Caco-2 (cell line): ENCODE measurements around the gene EIF1AD. TPM values are rescaled to one million over a fixed set of nuclear protein-coding genes. Genes with fewer than 3 reads are reported as not detected.

Experiments used
- Bru-seq: library from RNA; stranded (reverse); fragments of 400-500 nt; gene quantifications from one replicate; lab custom pipeline; 2021; lab: Mats Ljungman, UMichigan
- BruChase-seq, 2 experiments: library from RNA; stranded (reverse); fragments of 400-500 nt; gene quantifications; one replicate each; lab custom pipeline; 2021; lab: Mats Ljungman, UMichigan
- BruUV-seq: library from RNA; stranded (reverse); fragments of 400-500 nt; replicated peaks from 2 replicates; lab custom pipeline; 2021; lab: Mats Ljungman, UMichigan
- CTCF ChIA-PET: fragments of 300-600 bp; sonication (Branson Sonifier 250); formaldehyde crosslinking; loops from one replicate; lab custom pipeline; 2022; ENCODE audit warnings: antibody characterized with exemption; lab: Charles Lee
- POLR2A ChIA-PET: fragments of 300-600 bp; sonication (Branson Sonifier 250); formaldehyde crosslinking; loops from one replicate; lab custom pipeline; 2022; ENCODE audit warnings: antibody characterized with exemption; lab: Charles Lee
- DNase-seq, 2 experiments: peaks; one replicate each; pipeline versions ENCODE4 v3.0.0 to v3.0.0-alpha.2; 2020 to 2022
- H3K27me3 ChIP-seq: replicated peaks from 2 replicates; pipeline ENCODE4 v1.6.0; 2011; ENCODE audit warnings: low read length; ENCODE audit not compliant: control insufficient read depth, insufficient read depth
- H3K36me3 ChIP-seq: 2 replicates; pipeline ENCODE4 v1.5.1; 2011; ENCODE audit warnings: low read length; ENCODE audit not compliant: control insufficient read depth, insufficient read depth
- H3K4me1 ChIP-seq: fragments of 250-450 bp; sonication (Bioruptor Pico); 2 replicates; pipeline ENCODE4 v1.5.1; 2020; ENCODE audit warnings: mild to moderate bottlenecking
- H3K4me3 ChIP-seq: 2 replicates; pipeline ENCODE4 v1.5.1; 2011; ENCODE audit warnings: low read depth, mild to moderate bottlenecking, control low read depth, low read length
- H3K9me3 ChIP-seq: fragments of 250-450 bp; sonication (Bioruptor Pico); 2 replicates; pipeline ENCODE4 v1.5.1; 2020; ENCODE audit warnings: mild to moderate bottlenecking, moderate library complexity
- H3K27ac Mint-ChIP-seq: one replicate; pipeline ENCODE4 v1.8.0; 2022; ENCODE audit warnings: mixed read lengths; ENCODE audit not compliant: unreplicated experiment
- H3K27me3 Mint-ChIP-seq: one replicate; pipeline ENCODE4 v1.8.0; 2022; ENCODE audit warnings: mixed read lengths; ENCODE audit not compliant: insufficient read depth, unreplicated experiment
- H3K36me3 Mint-ChIP-seq: one replicate; pipeline ENCODE4 v1.8.0; 2022; ENCODE audit warnings: mild to moderate bottlenecking, mixed read lengths; ENCODE audit not compliant: insufficient read depth, unreplicated experiment
- H3K4me1 Mint-ChIP-seq: one replicate; pipeline ENCODE4 v1.8.0; 2022; ENCODE audit warnings: low read depth, mixed read lengths; ENCODE audit not compliant: unreplicated experiment
- H3K4me3 Mint-ChIP-seq: one replicate; pipeline ENCODE4 v1.8.0; 2022; ENCODE audit warnings: mild to moderate bottlenecking, moderate library complexity, mixed read lengths; ENCODE audit not compliant: unreplicated experiment
- H3K9me3 Mint-ChIP-seq: one replicate; pipeline ENCODE4 v1.8.0; 2022; ENCODE audit warnings: mixed read lengths; ENCODE audit not compliant: unreplicated experiment
- CTCF ChIP-seq, 2 experiments: fragments of 200-600 bp in 1 of 2; IDR thresholded peaks; 1 replicate in 1 of 2; 2 replicates in 1 of 2; pipeline versions ENCODE4 v1.5.1 to v1.8.0; 2011 to 2022; ENCODE audit warnings: antibody characterized with exemption in 1 of 2, control low read depth in 1 of 2, inconsistent platforms in 1 of 2, low read depth in 1 of 2, low read length in 1 of 2, mild to moderate bottlenecking in 1 of 2, moderate library complexity in 1 of 2; ENCODE audit not compliant: insufficient read depth in 1 of 2, severe bottlenecking in 1 of 2, unreplicated experiment in 1 of 2
- intact Hi-C: fragments of 100-400 bp; cut with micrococcal nuclease; formaldehyde crosslinking; loops from one replicate; pipeline ENCODE4 v1.10.0; 2022; ENCODE audit not compliant: unreplicated experiment
- long read RNA-seq: library from polyadenylated mRNA; stranded (forward); transcript quantifications from one replicate; pipeline ENCODE4 v2.0.0, GENCODE V29; 2022
- total RNA-seq: library from RNA; stranded (reverse); gene quantifications from 2 replicates; pipeline ENCODE4 v1.2.3, GENCODE V29; 2022

EIF1AD gene
- total RNA-seq (51.2 and 55.3 TPM in 2 replicates), Bru-seq, nascent RNA (percentile 91 among the genes with signal in this experiment), BruChase-seq, experiment 1, labeled RNA remaining after a 2-hour chase (percentile 99 among the genes with signal in this experiment), BruChase-seq, experiment 2, labeled RNA remaining after a 6-hour chase (percentile 92 among the genes with signal in this experiment)
- long read RNA-seq, partial matches to known transcripts, result 1 of 21 reads
- long read RNA-seq, other reads (novel, unspliced or antisense), result 11 of 21 reads

DNA sequence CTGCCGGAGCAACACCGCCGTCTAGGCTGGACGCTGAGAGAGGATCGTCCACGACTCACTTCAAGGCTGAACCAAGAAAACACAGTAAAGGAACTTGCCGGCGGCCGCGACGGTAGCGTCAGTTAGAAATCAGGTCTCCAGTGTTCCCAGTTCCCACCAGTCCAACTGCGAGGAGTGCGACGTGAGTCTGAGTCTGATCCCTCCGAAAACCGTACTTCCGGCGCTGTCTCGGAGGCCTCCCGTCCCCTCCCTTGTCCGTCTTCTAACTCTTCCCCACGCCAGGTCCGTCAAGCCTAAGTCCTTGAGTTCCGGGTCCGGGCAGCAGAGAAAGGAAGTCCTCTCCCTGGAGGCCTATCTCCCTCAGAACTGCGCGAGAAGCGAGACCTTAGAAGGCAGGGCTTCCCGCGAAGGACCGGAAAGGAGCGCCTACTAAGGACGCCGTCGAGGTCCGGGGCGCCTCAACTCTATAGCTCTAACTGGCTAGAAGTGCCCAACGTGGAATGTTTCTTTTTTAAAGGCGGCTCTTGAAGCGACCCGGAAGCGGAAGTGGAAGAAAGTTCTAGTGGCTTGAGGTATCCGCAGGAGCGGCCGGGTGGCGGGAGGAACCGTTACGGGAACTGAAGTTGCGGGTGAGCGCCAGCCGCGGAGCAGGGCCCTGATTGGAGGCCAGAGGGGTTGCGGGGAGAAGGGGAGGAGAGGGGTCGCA lies at the start of gene EIF1AD, which contains the start of gene BANF1:
TSS of gene EIF1AD (minus strand) at position 216 of the 706 bp plus-strand sequence. CDS start 1,768 bp downstream, outside the sequence.
TSS of gene BANF1 (plus strand) at position 562 of the 706 bp plus-strand sequence. CDS start 748 bp downstream, outside the sequence.
- H3K36me3 Mint-ChIP-seq, result peaks cover 84% of the 10 kb centered on the region
- no peak for TF ChIP-seq CTCF (IDR thresholded peaks at IDR 0.05; ENCODE audit: insufficient read depth in 1 of 2, low read depth in 1 of 2, low read length in 1 of 2, severe bottlenecking in 1 of 2, unreplicated experiment in 1 of 2)
- H3K4me1 ChIP-seq, result 0 out of 2 replicates have a peak, but pooled peaks cover 7% of the 10 kb centered on the region
- H3K27me3 Mint-ChIP-seq, result no peaks in the 10 kb centered on the region
- intact Hi-C loops, result loop anchor here (1.0 to 2.0 kb wide), 4 partner anchors 21 to 142 kb away; partner anchors contain the start of genes FIBP, MUS81 and SART1
- BruUV-seq, result no TSS peak
- no peaks in the 10 kb centered on the region for H3K9me3 ChIP-seq
- H3K4me3 ChIP-seq, result peak within 1 kb of the TSS; percentile 92
- H3K27me3 ChIP-seq, result no peaks in the 10 kb centered on the region
- H3K4me3 Mint-ChIP-seq, result peak within 1 kb of the TSS; percentile 99
- H3K4me1 Mint-ChIP-seq, result no peaks in the 10 kb centered on the region
- DNase-seq, result peak; percentile 96 to 97
- POLR2A ChIA-PET, result interaction anchor here (0.6 to 1.5 kb wide), 14 partner anchors 9 to 608 kb away, joined by 3 to 29 read pairs (median 4); partner anchors contain the start of genes CCDC85B, CST6, FIBP and SF3B2
- peak within 1 kb of the TSS; percentile 97 for H3K27ac Mint-ChIP-seq
- peaks cover 8% of the 10 kb centered on the region for H3K36me3 ChIP-seq
- CTCF ChIA-PET, result interaction anchor here (0.6 to 1.5 kb wide), 10 partner anchors 9 to 930 kb away, joined by 3 to 10 read pairs (median 4); partner anchors contain the start of genes CCDC85B, FIBP and MUS81
- no peaks in the 10 kb centered on the region for H3K9me3 Mint-ChIP-seq

DNA sequence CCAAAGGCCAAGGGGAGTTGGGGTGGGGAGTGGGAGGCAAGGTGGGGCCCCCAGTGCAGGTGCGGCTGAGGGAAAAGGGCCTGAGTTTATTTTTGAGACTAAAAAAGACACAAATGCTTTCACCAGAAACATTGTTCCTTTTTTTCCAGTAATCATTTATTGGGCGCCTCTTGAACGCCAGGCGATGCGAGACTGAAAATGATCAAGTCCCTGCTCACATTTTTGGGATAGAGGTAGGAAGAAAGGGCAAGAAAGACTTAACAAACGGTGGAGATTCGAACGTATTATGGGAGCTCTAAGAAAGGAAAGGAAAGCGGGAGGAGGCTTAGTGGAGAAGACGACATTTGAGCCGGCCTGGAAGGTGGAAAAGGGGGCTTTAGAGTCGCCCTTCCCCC lies 49.4 kb upstream of the EIF1AD start:
- Mint-ChIP-seq H3K27ac (peak overlapping the region; percentile 96), H3K4me3 (peak overlapping the region; percentile 91), H3K4me1 (peaks cover 14% of the 10 kb centered on the region), H3K9me3 (no peaks in the 10 kb centered on the region), H3K27me3 (no peaks in the 10 kb centered on the region), H3K36me3 (peaks cover 38% of the 10 kb centered on the region)
- no peak for TF ChIP-seq CTCF (IDR thresholded peaks at IDR 0.05; ENCODE audit: insufficient read depth in 1 of 2, low read depth in 1 of 2, low read length in 1 of 2, severe bottlenecking in 1 of 2, unreplicated experiment in 1 of 2)
- ChIA-PET CTCF (interaction anchor here (0.6 to 2.0 kb wide), 8 partner anchors 10 to 171 kb away, joined by 3 to 7 read pairs (median 4); partner anchors contain the start of genes CCDC85B and FIBP), POLR2A (interaction anchor here (0.6 to 2.3 kb wide), 6 partner anchors 29 to 1067 kb away, joined by 3 to 14 read pairs (median 4); partner anchors contain the start of gene BANF1)
- Histone ChIP-seq H3K27me3 (no peaks in the 10 kb centered on the region), H3K9me3 (no peaks in the 10 kb centered on the region), H3K36me3 (peaks cover 7% of the 10 kb centered on the region), H3K4me3 (peak overlapping the region; percentile 49), H3K4me1 (peaks cover 9% of the 10 kb centered on the region)
- TSS peak; percentile 95 for BruUV-seq
- no peak for DNase-seq
- intact Hi-C loops, result loop anchor here (5.0 kb wide), 1 partner anchor 301 kb away; no protein-coding TSS in a partner anchor
